ENCODE measurements around the gene C1GALT1C1L. TPM values are rescaled to one million over a fixed set of nuclear protein-coding genes. Genes with fewer than 3 reads are reported as not detected.
"Not testable (repeated sequence)": the region's sequence is repeated elsewhere in the genome, so short reads cannot be mapped to it uniquely, and the experiment has no call there.

Gene C1GALT1C1L
- total RNA-seq, 1 experiment from 2014 or later: 2.4 TPM

DNA sequence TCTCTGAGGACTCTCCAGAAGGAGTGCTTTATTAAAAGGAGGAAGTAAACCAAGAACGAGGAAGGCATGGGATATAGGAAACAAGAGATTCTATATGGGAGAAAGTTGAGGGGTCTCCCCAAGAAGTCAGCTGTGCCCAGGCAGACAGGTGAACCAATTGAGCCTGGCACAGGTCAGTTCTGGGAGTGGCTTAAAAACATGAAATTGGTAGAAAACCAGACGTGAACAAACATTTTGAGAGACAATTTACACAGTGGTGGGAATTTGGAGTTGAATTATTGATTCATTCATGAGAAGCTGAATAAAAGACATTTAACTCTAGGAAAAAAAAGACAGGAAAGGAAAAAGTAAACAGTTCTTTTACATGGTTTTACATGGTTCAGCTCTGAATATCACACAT, 22.7 kb downstream of the C1GALT1C1L start:
- DNase-seq (ENCODE audit: low read depth): no peak

DNA sequence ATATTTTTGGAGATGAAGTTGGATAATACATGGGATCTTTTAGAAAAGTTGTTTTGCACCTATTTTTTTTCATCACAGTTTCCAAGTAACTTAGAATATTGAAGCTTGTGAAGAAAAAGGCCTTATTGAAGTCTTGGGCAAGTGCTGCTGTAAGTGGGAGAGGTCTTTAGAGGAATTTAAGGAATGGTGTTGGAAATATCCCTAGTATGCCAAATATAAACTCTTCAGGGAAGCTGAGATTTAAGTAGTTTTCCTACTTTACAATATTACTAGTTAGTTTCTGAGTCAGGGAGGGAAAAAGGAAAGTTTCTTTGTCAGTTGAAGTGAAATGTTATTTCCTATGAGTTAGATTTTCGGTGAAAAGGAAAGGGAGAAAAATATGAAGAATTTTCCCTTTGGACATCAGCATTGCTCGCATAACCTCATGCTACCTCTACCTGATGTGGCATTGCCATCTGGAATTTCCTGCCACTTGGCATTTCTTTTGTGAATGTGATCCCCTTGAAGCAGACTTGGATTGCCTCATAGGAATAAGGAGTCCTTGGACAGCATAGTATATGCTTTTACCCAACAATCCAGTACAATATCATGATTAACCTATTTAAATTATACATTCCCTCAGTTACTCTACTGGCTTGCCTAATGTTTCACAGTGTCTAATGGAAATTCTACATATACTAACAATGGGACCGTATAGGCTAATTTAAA, 27.1 kb downstream of the C1GALT1C1L start:
- no peak for DNase-seq (ENCODE audit: low read depth)

DNA sequence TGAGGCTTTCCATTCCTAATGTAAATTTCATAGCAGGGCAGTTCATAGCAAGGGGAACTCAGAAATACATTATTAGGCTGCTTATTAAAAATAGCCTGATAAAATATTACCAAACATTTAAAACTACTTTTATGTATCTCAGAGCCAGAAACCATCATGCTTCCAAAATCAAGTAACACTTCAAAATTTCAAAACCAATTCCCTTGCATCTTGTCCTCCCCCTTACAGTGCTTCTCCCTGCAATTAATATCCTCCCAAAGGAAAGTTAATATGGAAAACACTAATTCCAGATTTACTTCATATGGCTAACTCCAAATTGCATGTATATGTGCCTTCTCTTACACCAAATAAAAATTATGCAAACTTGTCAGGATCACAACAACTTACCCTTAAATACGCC, 32.5 kb downstream of the C1GALT1C1L start:
- no peak for DNase-seq (ENCODE audit: low read depth)

DNA sequence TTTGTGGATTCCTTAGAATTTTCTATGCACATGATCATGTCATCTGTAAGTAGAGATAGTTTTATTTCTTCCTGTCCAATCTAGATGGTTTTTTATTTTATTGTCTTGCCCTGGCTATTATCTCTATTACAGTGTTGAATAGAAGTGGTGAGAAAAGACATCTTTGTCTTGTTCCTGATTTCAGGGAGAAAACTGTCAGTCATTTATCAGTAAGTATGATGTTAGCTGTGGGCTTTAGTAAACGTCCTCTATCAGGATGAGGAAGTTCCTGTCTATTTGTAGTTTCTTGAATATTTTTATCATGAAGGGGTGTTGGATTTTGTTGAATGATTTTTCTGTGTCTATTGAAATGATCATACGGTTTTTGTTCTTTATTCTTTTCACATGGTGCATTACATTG, 33.9 kb downstream of the C1GALT1C1L start:
- no peak for DNase-seq (ENCODE audit: low read depth)

DNA sequence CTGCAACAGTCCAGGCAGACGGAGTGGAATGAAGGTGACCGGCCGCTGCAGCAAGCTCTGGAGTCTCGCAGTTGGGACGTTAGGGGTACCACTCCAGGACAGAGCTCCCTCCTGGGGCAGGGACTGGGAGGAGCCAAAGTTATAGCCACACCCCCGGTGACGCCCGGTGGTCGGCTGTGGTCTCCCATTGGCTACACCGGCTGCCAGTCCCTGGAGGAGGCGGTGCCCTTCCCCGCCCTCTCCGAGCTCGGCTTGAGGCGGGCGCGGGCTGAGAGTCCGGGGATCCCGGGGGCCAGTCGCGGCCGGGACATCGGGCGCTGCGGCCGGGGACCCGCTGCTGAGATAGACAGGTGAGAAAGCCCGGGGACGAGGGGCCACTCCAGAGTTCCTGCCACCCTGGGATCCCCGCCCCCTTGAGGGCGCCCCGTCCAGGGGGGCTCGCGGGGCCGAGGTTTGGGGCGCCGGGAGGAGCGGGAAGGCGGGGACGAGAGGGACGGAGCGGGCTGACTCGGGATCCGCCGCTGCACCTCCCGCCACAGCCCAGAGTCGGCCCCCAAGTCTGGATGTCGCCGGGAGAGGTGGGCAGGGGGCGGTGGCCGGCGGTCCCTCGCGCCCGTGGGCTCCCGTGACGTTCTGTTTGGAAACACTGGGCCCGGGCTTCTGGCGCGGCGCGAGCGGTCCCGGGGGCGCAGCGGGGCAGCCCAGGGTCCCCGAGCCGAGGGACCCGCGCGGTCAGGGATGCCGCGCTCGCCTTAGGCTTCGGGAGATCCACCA, 39.0 kb downstream of the C1GALT1C1L start, which contains the start of gene PLEKHH2:
PLEKHH2 (plus strand) TSS at position 231 of the 774 bp plus-strand sequence. CDS start 7,414 bp downstream, outside the sequence.
- DNase-seq (ENCODE audit: low read depth): peak; percentile 77

DNA sequence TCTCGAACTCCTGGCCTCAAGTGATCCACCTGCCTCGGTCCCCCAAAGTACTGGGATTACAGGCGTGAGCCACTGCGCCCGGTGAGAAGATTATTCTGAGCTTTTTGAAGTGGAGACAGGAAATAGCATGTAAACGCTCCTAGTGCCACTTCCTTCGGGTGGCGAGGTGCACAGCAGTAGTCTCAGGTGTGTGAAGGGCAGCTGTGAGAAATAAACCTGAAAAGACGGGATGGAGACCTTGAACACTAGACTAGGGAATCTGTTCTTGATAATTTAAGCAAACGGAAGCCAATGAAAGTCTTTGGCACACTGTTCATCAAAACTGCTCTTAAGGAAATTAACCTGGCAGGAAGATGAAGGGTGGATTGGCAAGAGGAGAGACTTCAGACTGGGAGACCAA, 39.6 kb downstream of the C1GALT1C1L start:
- DNase-seq (ENCODE audit: low read depth): no peak

DNA sequence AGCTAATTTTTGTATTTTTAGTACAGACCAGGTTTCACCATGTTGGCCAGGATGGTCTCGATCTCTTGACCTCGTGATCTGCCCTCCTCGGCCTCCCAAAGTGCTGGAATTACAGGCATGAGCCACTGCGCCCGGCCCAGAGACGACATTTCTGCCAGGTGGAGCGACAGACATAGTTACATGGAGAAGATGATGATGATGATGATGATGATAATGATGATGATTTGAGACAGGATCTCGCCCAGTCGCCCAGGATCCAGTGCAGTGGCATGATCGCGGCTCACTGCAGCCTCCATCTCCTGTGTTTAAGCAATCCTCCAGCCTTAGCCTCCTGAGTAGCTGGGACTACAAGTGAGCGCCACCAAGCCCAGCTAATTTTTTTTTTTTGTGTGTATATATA, 40.1 kb downstream of the C1GALT1C1L start:
- DNase-seq (ENCODE audit: low read depth): not testable (repeated sequence)

DNA sequence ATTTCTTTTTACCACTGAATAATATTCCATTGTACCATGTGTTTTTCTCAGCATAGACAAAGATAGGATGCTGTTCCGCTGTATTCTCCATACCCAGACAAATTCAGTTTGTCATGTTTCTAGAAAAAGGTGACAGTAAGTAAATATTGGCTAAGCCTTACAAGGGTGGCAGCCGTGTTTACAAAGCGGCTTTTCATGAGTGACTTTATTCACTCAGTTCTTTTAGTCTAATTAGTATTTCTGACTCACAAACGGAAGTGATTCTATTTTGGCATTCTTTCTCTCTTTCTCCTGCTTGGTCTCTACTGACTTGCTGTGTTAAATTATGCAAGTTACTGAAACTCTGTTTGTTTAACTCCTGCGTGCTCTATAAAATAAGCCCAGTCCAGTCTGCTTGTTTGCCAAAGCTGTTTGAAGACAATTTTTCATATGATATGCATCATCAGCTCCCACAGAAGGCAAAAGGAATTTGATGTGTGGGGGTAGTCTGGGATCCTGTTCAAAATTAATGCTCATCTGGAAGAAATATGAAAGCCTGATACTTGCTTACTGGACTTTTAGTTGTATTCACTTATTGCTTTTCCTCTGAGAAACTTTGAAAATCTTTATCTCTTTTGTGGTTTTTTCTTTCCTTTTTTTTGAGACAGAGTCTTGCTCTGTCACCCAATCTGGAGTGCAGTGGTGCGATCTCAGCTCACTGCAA, 41.5 kb downstream of the C1GALT1C1L start:
- peak; percentile 68 for DNase-seq (ENCODE audit: low read depth)

DNA sequence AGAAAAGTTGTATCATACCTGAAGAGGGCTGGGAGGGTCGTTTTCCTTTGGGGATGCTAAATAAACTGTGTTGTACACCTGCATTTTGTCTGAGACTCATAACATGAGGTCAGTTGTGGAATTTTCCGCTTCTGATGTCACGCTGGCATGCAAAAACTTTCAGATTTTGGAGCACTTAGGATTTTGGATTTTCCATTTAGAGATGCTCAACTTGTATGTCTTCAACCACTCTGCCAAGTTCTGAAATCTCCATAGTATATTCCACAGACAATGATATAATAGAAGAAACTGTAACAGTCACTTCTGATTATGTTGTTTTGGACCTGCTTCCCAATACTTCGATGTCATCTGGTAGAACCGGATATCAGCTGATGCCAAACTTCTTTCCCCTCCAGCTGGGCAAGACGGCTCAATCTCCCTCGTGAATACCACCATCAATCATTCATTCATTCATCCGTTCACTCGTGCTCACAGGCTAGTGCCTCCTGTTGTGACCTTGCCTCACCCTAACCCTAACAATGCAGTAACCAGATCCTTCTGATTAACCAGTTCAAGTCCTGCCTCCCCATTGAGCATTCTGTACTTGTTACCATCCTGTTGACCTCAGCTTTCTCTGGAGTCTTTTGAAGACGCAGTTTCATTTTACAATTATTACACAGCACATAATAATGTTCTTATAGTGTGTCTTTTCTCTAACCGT, 44.5 kb downstream of the C1GALT1C1L start:
- no peak for DNase-seq (ENCODE audit: low read depth)

Other genes with a start within 250 kb of the C1GALT1C1L start
- 8.7 and 12.7 TPM in 2 replicates for gene THADA, start 80.4 kb downstream of the C1GALT1C1L start, total RNA-seq (2014; rRNA removed; shearing (Covaris generic))
- gene PLEKHH2, start 39.2 kb downstream of the C1GALT1C1L start, total RNA-seq (2014; rRNA removed; shearing (Covaris generic)): 2.4 and 2.5 TPM in 2 replicates
- gene DYNC2LI1, start 97.6 kb upstream of the C1GALT1C1L start, total RNA-seq (2014; rRNA removed; shearing (Covaris generic)): 16.0 and 17.0 TPM in 2 replicates
- not detected in 2 replicates for gene ABCG5, start 162.4 kb upstream of the C1GALT1C1L start, total RNA-seq (2014; rRNA removed; shearing (Covaris generic))
- not detected in 2 replicates for gene ABCG8, start 162.5 kb upstream of the C1GALT1C1L start, total RNA-seq (2014; rRNA removed; shearing (Covaris generic))

Measured in M059J (cell line).